ENCODE results near the gene SLC25A1. TPM values are rescaled to one million over a fixed set of nuclear protein-coding genes. Genes with fewer than 3 reads are reported as not detected.

Gene SLC25A1
- total and polyA plus RNA-seq, 9 donors, result 16.9 to 35.7 (median 22.6) TPM

DNA sequence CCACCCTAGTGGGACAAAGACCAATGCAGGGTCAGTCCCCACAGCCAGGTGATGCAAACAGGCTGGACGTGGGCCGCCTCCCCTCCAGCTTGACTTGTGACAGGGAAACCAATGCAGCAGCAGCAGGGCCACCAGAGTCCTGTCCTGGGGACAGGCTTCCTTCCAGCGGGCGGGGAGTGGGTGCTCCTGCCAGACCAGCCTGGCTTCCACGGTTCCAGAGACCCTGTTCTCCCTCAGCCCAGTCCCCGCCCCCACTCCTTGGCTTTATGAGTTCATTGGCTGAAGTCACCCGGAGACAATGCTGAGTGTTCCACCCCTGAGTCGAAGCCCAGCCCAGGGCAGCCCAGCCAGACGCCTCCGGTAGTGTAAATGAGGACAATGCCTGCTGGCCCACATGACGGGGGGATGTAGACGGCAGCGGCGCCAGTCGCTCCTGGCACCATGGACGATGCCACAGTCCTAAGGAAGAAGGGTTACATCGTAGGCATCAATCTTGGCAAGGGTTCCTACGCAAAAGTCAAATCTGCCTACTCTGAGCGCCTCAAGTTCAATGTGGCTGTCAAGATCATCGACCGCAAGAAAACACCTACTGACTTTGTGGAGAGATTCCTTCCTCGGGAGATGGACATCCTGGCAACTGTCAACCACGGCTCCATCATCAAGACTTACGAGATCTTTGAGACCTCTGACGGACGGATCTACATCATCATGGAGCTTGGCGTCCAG, 47.4 kb downstream of the SLC25A1 start, which contains the start of gene TSSK2:
TSS of gene TSSK2 (plus strand) at position 350 of the 726 bp plus-strand sequence. CDS start at position 442, 92 bp downstream.
- Histone ChIP-seq H3K36me3 (ENCODE audit: control insufficient read depth, insufficient read depth, low read length) (peaks cover 28% of the 10 kb centered on the region), H3K27me3 (ENCODE audit: control insufficient read depth, insufficient read depth, low read length) (no peaks in the 10 kb centered on the region), H3K27ac (ENCODE audit: low read length) (no peak within 1 kb of the TSS), H3K9me3 (replicated peaks; ENCODE audit: control insufficient read depth, low read depth, low read length) (no peaks in the 10 kb centered on the region), H3K4me1 (ENCODE audit: control insufficient read depth, insufficient read depth, low read length) (no peaks in the 10 kb centered on the region), H3K4me3 (ENCODE audit: low read length) (no peak within 1 kb of the TSS)
- 89% methylated on average over 23 of the region's 27 CpGs for WGBS (ENCODE audit: insufficient coverage)
- DNase-seq, result no peak

DNA sequence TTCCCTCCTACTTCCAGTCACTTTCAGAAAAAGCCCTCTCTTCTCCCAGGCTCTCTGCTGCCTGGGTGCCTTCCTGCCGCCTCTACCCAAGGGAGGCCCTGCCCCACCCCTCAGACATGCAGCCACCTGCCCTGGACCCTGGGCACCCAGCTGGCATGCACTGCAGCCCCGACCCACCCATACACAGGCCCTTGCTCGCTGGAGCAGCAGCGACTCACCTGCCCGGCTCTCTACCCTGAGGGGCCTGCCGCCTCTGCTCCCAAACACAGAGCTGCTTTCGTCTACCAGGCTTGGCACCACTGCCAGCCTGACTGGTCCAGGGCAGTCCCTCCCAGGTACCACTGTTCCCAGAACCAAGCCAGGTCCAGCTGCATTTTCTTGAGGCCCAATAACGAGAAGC, 48.7 kb downstream of the SLC25A1 start:
- Histone ChIP-seq H3K36me3 (ENCODE audit: control insufficient read depth, insufficient read depth, low read length) (peaks cover 20% of the 10 kb centered on the region), H3K27ac (ENCODE audit: low read length) (no peak overlapping the region), H3K4me3 (ENCODE audit: low read length) (no peak overlapping the region), H3K9me3 (replicated peaks; ENCODE audit: control insufficient read depth, low read depth, low read length) (no peaks in the 10 kb centered on the region), H3K4me1 (ENCODE audit: control insufficient read depth, insufficient read depth, low read length) (no peaks in the 10 kb centered on the region), H3K27me3 (ENCODE audit: control insufficient read depth, insufficient read depth, low read length) (no peaks in the 10 kb centered on the region)
- no peak for DNase-seq
- 81% methylated on average over 7 of the region's 8 CpGs for WGBS (ENCODE audit: insufficient coverage)

DNA sequence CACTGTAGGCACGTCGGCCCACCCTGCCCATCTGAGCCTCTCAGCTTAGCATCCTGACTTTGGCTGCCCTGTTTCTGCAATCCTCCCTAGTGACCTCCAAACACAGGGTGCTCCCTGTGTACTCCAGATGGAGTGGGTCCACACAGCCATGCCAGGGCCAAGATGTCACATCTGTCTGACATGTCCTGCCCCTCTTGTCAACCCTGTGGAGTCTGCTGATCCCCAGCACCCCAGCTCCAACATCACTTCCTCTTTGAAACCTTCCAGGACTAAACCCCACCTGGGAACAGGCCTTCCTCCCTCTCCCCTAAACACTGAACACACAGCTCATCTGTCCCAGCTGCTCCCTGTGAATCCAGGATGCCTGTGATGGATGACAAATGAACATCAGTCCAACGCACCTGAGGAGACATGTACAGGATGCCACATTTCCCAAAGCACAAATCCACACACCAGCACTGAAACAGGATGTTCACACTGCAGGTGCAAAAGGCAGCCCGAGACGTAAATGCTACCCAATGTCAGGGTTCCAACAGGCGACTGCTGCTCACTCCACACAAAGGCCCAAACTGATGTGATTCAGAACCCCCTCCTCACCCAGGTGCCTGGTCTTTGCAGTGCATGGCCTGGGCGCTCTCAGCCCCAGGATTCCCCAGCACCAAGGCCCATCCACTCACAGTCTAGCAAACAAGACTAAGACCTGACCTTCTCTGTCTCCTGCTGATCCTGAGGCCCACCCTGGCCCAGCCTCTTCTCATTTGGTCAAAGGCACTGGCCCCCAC, 49.4 kb downstream of the SLC25A1 start:
- H3K4me1 ChIP-seq (ENCODE audit: control insufficient read depth, insufficient read depth, low read length), result no peaks in the 10 kb centered on the region
- no peak overlapping the region for H3K27ac ChIP-seq (ENCODE audit: low read length)
- no peak for DNase-seq
- H3K27me3 ChIP-seq (ENCODE audit: control insufficient read depth, insufficient read depth, low read length), result no peaks in the 10 kb centered on the region
- 70% methylated on average over 7 of the region's 7 CpGs for WGBS (ENCODE audit: insufficient coverage)
- H3K36me3 ChIP-seq (ENCODE audit: control insufficient read depth, insufficient read depth, low read length), result peaks cover 13% of the 10 kb centered on the region
- H3K4me3 ChIP-seq (ENCODE audit: low read length), result no peak overlapping the region
- no peaks in the 10 kb centered on the region for H3K9me3 ChIP-seq (replicated peaks; ENCODE audit: control insufficient read depth, low read depth, low read length)

DNA sequence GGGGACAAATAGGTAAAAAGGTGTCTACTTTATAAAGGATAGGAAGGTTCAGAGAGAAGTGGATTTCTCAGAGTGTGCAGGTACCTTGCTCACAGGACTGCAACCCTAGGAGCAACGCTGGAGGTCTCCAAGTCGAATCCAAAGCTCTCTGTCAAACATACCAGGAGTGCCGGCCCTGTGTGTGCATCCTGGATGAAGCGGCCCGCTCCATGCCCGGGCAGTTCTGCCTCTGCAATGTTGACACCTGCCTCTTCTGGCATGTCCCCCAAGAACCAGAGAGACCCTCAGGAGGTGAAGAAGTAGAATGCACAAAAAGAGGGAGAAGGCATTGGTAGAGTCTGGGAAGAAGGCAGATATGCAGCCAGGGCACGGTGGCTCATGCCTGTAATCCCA, 50.5 kb downstream of the SLC25A1 start:
- WGBS (ENCODE audit: insufficient coverage), result 100% methylated on average over 2 of the region's 7 CpGs
- H3K9me3 ChIP-seq (replicated peaks; ENCODE audit: control insufficient read depth, low read depth, low read length), result no peaks in the 10 kb centered on the region
- H3K27me3 ChIP-seq (ENCODE audit: control insufficient read depth, insufficient read depth, low read length), result no peaks in the 10 kb centered on the region
- peaks cover 1% of the 10 kb centered on the region for H3K4me1 ChIP-seq (ENCODE audit: control insufficient read depth, insufficient read depth, low read length)
- H3K36me3 ChIP-seq (ENCODE audit: control insufficient read depth, insufficient read depth, low read length), result peaks cover 1% of the 10 kb centered on the region
- no peak for DNase-seq
- no peak overlapping the region for H3K27ac ChIP-seq (ENCODE audit: low read length)
- H3K4me3 ChIP-seq (ENCODE audit: low read length), result no peak overlapping the region

DNA sequence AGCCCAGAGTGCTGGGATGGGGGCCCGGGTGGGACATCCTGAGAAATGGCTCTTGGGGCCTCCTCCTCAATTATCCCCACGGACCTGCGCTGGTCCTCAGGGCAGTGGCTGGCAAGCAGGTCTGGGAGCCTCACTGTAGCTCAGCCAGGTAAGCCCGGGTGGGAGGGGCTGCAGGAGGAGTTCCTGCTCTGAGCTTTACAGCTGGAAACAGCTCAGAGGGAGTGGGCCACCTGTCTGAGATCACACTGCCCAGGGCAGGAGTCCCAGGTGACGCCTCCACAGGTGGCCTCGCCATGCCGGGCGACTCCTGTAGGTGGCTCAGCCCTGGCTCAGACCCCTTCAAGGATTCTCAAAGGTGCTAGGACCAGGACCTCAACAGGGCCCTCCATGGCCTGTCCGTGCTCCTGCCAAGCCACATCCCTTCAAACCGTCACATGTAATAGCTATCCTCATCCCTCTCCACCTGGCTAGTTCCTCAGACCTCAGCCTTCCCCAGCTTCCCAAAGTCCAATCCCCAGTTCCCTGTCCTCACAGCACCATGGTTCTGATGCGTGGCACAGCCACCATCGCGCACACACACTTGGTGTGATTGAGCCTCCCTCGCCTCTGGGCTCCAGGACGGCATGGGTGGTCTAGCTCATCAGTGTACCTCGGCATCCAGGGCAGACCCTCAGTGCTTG, 51.1 kb downstream of the SLC25A1 start:
- 86% methylated on average over 15 of the region's 16 CpGs for WGBS (ENCODE audit: insufficient coverage)
- H3K27me3 ChIP-seq (ENCODE audit: control insufficient read depth, insufficient read depth, low read length), result no peaks in the 10 kb centered on the region
- H3K36me3 ChIP-seq (ENCODE audit: control insufficient read depth, insufficient read depth, low read length), result no peaks in the 10 kb centered on the region
- no peak overlapping the region for H3K27ac ChIP-seq (ENCODE audit: low read length)
- peaks cover 5% of the 10 kb centered on the region for H3K4me1 ChIP-seq (ENCODE audit: control insufficient read depth, insufficient read depth, low read length)
- H3K9me3 ChIP-seq (replicated peaks; ENCODE audit: control insufficient read depth, low read depth, low read length), result no peaks in the 10 kb centered on the region
- no peak for DNase-seq
- no peak overlapping the region for H3K4me3 ChIP-seq (ENCODE audit: low read length)

DNA sequence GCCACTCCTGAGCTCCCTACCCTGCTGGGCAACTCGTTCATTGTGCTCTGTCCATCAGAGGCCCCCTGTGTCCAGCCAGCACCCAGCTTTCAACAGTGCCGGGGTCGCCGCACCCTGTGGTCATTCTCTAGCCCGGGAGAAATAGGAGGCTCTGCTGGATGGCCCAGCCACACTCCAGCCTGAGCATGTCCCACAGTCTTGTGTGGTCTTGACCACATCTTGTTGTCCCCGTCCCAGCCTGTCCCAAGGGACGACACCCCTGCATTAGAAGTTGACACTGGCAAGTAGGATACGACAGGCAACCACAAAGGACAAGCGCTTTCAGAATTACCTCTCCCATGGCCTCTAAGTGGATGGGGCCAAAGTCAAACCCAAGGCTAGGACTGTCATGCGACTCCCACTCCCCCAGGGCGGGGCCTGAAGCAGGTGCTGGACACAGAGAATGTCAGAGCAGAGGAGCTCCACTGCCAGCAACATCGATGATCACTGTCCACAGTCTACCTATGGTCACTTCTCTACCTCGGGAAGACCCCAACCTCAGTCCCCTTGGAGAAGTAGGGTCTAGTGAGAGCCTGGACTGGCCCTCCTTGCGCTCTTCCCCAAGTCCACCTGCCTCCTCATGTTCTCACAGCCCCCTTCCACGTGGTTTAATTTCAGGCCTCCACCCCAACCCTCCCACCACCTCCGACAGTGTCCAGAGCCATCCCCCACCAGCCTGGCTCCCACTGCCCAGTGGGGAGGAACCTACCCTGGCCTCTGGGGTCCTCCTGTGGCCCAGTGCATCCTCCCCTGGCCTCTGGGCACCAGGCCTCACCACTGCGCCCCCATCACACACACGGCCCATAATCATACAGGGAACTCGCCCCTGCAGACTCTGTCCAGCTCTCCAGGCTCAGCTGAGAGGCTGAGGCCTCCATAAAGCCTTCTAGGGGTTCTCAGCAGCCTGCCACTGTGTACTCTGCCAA, 51.9 kb downstream of the SLC25A1 start:
- Histone ChIP-seq H3K4me1 (ENCODE audit: control insufficient read depth, insufficient read depth, low read length) (peaks cover 5% of the 10 kb centered on the region), H3K4me3 (ENCODE audit: low read length) (no peak overlapping the region), H3K36me3 (ENCODE audit: control insufficient read depth, insufficient read depth, low read length) (no peaks in the 10 kb centered on the region), H3K9me3 (replicated peaks; ENCODE audit: control insufficient read depth, low read depth, low read length) (no peaks in the 10 kb centered on the region), H3K27me3 (ENCODE audit: control insufficient read depth, insufficient read depth, low read length) (no peaks in the 10 kb centered on the region), H3K27ac (ENCODE audit: low read length) (no peak overlapping the region)
- 80% methylated on average over 14 of the region's 19 CpGs for WGBS (ENCODE audit: insufficient coverage)
- no peak for DNase-seq

Other genes starting within 250 kb of the SLC25A1 start
- 7.1 TPM for gene PRODH, start 242.4 kb downstream of the SLC25A1 start, total RNA-seq
- 10 to 100 TPM in 1 of 8 donors, 1 to 10 TPM in 7; 2.7 to 18.7 (median 6.9) TPM for gene PRODH, start 242.4 kb downstream of the SLC25A1 start, polyA plus RNA-seq (ENCODE audit: insufficient read depth in 1 of 8, insufficient read length in 8 of 8, low replicate concordance in 1 of 8)
- gene DGCR2, start 56.3 kb downstream of the SLC25A1 start, total RNA-seq, result 35.4 TPM
- 10 to 100 TPM; 41.5 to 62.2 (median 53.3) TPM for gene DGCR2, start 56.3 kb downstream of the SLC25A1 start, polyA plus RNA-seq (ENCODE audit: insufficient read depth in 1 of 8, insufficient read length in 8 of 8, low replicate concordance in 1 of 8)
- 0.04 TPM for gene TSSK2, start 47.4 kb downstream of the SLC25A1 start, total RNA-seq
- under 1 TPM in 3 of 8 donors, not detected in 5; 0.17 to 0.28 (median 0.23) TPM for gene TSSK2, start 47.4 kb downstream of the SLC25A1 start, polyA plus RNA-seq (ENCODE audit: insufficient read depth in 1 of 8, insufficient read length in 8 of 8, low replicate concordance in 1 of 8)
- gene ESS2, start 34.1 kb downstream of the SLC25A1 start, total RNA-seq, result 11.6 TPM
- gene ESS2, start 34.1 kb downstream of the SLC25A1 start, polyA plus RNA-seq (ENCODE audit: insufficient read depth in 1 of 8, insufficient read length in 8 of 8, low replicate concordance in 1 of 8), result 10 to 100 TPM; 12.3 to 14.5 (median 13.2) TPM
- gene GSC2, start 28.4 kb downstream of the SLC25A1 start, total RNA-seq, result not detected
- not detected for gene GSC2, start 28.4 kb downstream of the SLC25A1 start, polyA plus RNA-seq (ENCODE audit: insufficient read depth in 1 of 8, insufficient read length in 8 of 8, low replicate concordance in 1 of 8)
- 22.2 TPM for gene CLTCL1, start 113.0 kb upstream of the SLC25A1 start, total RNA-seq
- 10 to 100 TPM; 11.9 to 23.4 (median 18.1) TPM for gene CLTCL1, start 113.0 kb upstream of the SLC25A1 start, polyA plus RNA-seq (ENCODE audit: insufficient read depth in 1 of 8, insufficient read length in 8 of 8, low replicate concordance in 1 of 8)